PC-9 (cell line): ENCODE results near the gene WNT8B.
A peak's percentile ranks its signal among the peaks of the same experiment; 100 is the strongest.

Experiments used
- EZH2 ChIP-seq: fragments of 200-600 bp; sonication (generic); IDR thresholded peaks from 2 replicates; pipeline ENCODE4 v1.8.0; 2017; ENCODE audit warnings: antibody characterized with exemption, low read depth
- TF ChIP-seq, protein P1 (sequence below): fragments of 200-600 bp; sonication (generic); conservative IDR thresholded peaks from 2 replicates; pipeline ENCODE4 v1.6.1; 2017; ENCODE audit warnings: mixed run types, antibody characterized with exemption, mild to moderate bottlenecking, moderate library complexity

GRCh38 chr10:100482181-100482833 is 19.5 kb downstream of the WNT8B start:
- TF ChIP-seq, protein P1, sequence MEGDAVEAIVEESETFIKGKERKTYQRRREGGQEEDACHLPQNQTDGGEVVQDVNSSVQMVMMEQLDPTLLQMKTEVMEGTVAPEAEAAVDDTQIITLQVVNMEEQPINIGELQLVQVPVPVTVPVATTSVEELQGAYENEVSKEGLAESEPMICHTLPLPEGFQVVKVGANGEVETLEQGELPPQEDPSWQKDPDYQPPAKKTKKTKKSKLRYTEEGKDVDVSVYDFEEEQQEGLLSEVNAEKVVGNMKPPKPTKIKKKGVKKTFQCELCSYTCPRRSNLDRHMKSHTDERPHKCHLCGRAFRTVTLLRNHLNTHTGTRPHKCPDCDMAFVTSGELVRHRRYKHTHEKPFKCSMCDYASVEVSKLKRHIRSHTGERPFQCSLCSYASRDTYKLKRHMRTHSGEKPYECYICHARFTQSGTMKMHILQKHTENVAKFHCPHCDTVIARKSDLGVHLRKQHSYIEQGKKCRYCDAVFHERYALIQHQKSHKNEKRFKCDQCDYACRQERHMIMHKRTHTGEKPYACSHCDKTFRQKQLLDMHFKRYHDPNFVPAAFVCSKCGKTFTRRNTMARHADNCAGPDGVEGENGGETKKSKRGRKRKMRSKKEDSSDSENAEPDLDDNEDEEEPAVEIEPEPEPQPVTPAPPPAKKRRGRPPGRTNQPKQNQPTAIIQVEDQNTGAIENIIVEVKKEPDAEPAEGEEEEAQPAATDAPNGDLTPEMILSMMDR: peak; percentile 72
- no peak for TF ChIP-seq EZH2
